ENCODE results near the gene CHST9. TPM values are rescaled to one million over a fixed set of nuclear protein-coding genes. Genes with fewer than 3 reads are reported as not detected.

The CHST9 gene
- total RNA-seq, 1 experiment from 2014 or later: 3.5 TPM

DNA sequence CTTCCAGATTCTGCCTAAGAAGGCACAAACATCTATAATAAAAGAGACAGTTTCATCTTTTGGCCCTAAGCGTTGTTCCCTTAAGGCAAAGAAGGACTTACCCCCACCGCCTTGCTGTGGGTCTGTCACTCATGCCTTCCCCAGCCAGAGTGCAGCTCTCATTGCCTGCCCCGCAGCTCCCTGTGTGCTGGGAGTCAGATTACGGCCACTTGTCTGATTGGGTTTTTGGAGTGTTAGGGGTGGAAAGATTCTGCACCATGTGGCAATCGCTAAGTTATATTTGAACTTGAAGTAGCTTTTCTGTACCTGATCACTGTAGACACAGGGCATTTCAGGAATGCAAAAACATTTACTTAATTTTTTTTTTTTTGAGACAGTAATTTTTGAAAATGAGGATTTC, 319.6 kb downstream of the CHST9 start, which contains the start of gene AQP4:
TSS of gene AQP4 (minus strand) at position 151 of the 400 bp plus-strand sequence. CDS start at position 133, 18 bp downstream.
- no peak within 1 kb of the TSS for H3K18ac ChIP-seq (ENCODE audit: insufficient read length, low read depth, low read length)
- H3K27ac Mint-ChIP-seq: peak within 1 kb of the TSS in 1 of 3 experiments; percentile 24; a peak in 1 of 7 replicates
- no peak within 1 kb of the TSS for H4K91ac ChIP-seq (ENCODE audit: insufficient read length, low read depth, low read length)
- H3K4me1 ChIP-seq (ENCODE audit: insufficient read depth, low read length): peaks cover 4% of the 10 kb centered on the region; the same call in 1 of the 2 replicates
- no peaks in the 10 kb centered on the region for H3K36me3 Mint-ChIP-seq (ENCODE audit: insufficient read depth in 1 of 3, low read depth in 3 of 3)
- H3K9me3 ChIP-seq (ENCODE audit: control insufficient read depth, low read depth, low read length): no peaks in the 10 kb centered on the region
- H3K9ac ChIP-seq (ENCODE audit: extremely low read depth, insufficient read length, low read length): no peak within 1 kb of the TSS
- H2BK20ac ChIP-seq (ENCODE audit: low read depth, low read length, poor library complexity, severe bottlenecking): no peak within 1 kb of the TSS
- TF ChIP-seq, protein P1, sequence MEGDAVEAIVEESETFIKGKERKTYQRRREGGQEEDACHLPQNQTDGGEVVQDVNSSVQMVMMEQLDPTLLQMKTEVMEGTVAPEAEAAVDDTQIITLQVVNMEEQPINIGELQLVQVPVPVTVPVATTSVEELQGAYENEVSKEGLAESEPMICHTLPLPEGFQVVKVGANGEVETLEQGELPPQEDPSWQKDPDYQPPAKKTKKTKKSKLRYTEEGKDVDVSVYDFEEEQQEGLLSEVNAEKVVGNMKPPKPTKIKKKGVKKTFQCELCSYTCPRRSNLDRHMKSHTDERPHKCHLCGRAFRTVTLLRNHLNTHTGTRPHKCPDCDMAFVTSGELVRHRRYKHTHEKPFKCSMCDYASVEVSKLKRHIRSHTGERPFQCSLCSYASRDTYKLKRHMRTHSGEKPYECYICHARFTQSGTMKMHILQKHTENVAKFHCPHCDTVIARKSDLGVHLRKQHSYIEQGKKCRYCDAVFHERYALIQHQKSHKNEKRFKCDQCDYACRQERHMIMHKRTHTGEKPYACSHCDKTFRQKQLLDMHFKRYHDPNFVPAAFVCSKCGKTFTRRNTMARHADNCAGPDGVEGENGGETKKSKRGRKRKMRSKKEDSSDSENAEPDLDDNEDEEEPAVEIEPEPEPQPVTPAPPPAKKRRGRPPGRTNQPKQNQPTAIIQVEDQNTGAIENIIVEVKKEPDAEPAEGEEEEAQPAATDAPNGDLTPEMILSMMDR (conservative IDR thresholded peaks at IDR 0.05): no peak
- no peak within 1 kb of the TSS for H2BK12ac ChIP-seq (ENCODE audit: insufficient read length, low read depth, low read length)
- H4K20me1 ChIP-seq (ENCODE audit: control insufficient read depth, insufficient read depth, insufficient read length): no peaks in the 10 kb centered on the region
- no peak within 1 kb of the TSS for H2BK120ac ChIP-seq (ENCODE audit: low read depth, low read length, poor library complexity, severe bottlenecking)
- no peak within 1 kb of the TSS; a peak in 1 of 5 replicates for H3K4me3 Mint-ChIP-seq
- H3K4me2 ChIP-seq (ENCODE audit: insufficient read depth, insufficient read length, low read length): no peak within 1 kb of the TSS
- H3K79me2 ChIP-seq (ENCODE audit: insufficient read depth, low read length): no peaks in the 10 kb centered on the region
- H3T11ph ChIP-seq (ENCODE audit: low read length): no peak within 1 kb of the TSS
- H3K4me1 Mint-ChIP-seq: peaks cover 25 to 28% of the 10 kb centered on the region in 2 experiments
- no peaks in the 10 kb centered on the region for H3K9me3 Mint-ChIP-seq
- H3K14ac ChIP-seq (ENCODE audit: insufficient read depth, low read length): no peak within 1 kb of the TSS
- no peak within 1 kb of the TSS for H2BK15ac ChIP-seq (ENCODE audit: low read depth, low read length)
- no peak within 1 kb of the TSS for H3K56ac ChIP-seq (ENCODE audit: insufficient read length, low read depth, low read length)
- peak; percentile 41 for DNase-seq
- no peak within 1 kb of the TSS for H3K4ac ChIP-seq (ENCODE audit: low read depth, low read length)
- no peak within 1 kb of the TSS for H4K8ac ChIP-seq (replicated peaks; ENCODE audit: insufficient read length, low read depth, low read length)
- H3K27me3 Mint-ChIP-seq (ENCODE audit: low read depth): peaks cover 26% of the 10 kb centered on the region
- no peak within 1 kb of the TSS for H2BK5ac ChIP-seq (ENCODE audit: insufficient read length, low read length)
- no peak within 1 kb of the TSS for H3K27ac ChIP-seq (ENCODE audit: insufficient read length, low read depth, low read length)
- H3K23ac ChIP-seq (ENCODE audit: insufficient read length, low read depth, low read length): no peak within 1 kb of the TSS
- no peak within 1 kb of the TSS for H4K5ac ChIP-seq (ENCODE audit: insufficient read length, low read depth, low read length)
- no peaks in the 10 kb centered on the region; the same call in 1 of the 2 replicates for H3K27me3 ChIP-seq (ENCODE audit: insufficient read depth, low read length)
- H3K23me2 ChIP-seq (ENCODE audit: insufficient read length, low read depth, low read length, poor library complexity, severe bottlenecking): peaks cover 9% of the 10 kb centered on the region
- WGBS (ENCODE audit: extremely low coverage, insufficient read length, low lambda C conversion rate): no CpG with 5 or more reads among the region's 5 CpGs
- H2AK5ac ChIP-seq (ENCODE audit: insufficient read length, low read length): no peak within 1 kb of the TSS
- no peak within 1 kb of the TSS for H2AFZ ChIP-seq (ENCODE audit: low read length)
- H3K79me1 ChIP-seq (ENCODE audit: insufficient read depth, low read depth, low read length, poor library complexity, severe bottlenecking): no peaks in the 10 kb centered on the region

All from H9 (cell line).